NCI-H345 treated with DMSO at 0.1 percent for 48 hours (cell line): ENCODE data around the gene HNRNPF.
"Not testable (repeated sequence)": the region's sequence is repeated elsewhere in the genome, so short reads cannot be mapped to it uniquely, and the experiment has no call there.

Source experiments
- DNase-seq: peaks from one replicate; lab custom pipeline; 2025; ENCODE audit not compliant: unreplicated experiment; lab: John Stamatoyannopoulos, UW

HNRNPF gene

GRCh38 chr10:43396928-43397624 is 11.9 kb downstream of the HNRNPF start:
- DNase-seq, result peak; percentile 48

DNA sequence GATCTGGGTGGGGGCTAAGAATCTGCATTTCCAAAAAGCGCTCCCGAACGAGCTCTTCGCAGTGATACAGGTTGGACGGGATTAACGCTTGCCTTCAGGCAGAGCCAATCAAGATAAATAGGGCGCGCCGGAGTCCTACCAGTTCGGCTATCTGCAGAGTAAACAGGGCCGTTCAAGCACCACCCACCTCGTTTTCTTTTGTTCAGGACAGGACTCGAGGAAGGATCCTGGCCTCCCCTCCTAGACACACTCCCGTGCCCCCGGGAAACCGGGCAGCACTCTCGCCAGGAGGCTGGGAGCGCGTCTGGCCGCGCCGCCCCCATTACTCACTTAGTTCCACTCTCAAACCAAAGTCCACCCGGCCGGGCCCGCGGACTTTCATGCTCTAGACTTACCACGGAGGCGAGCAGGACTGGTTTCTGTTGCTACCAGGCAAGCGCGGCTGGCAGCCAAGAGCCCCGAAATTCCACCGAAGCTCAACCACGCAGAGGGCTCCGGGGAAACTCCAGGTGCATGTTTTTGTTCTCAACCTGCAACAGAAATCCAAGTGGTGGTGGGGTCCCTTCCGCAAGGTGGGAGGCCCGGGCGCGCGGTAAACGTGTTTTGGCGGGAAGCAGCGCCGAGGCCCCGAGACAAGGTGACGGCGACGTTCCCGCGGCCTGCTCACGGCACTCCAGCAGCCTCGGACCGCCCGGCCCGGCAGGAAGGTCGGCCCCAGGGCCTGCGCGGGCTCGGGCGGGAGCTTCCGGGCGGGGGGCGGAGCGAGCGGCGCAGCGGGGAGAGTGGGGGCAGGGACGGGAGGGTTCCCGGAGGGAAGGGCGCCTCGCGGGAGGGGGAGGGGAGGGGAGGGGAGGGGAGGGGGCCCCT is 12.7 kb downstream of the HNRNPF start:
- DNase-seq, result peak; percentile 13

DNA sequence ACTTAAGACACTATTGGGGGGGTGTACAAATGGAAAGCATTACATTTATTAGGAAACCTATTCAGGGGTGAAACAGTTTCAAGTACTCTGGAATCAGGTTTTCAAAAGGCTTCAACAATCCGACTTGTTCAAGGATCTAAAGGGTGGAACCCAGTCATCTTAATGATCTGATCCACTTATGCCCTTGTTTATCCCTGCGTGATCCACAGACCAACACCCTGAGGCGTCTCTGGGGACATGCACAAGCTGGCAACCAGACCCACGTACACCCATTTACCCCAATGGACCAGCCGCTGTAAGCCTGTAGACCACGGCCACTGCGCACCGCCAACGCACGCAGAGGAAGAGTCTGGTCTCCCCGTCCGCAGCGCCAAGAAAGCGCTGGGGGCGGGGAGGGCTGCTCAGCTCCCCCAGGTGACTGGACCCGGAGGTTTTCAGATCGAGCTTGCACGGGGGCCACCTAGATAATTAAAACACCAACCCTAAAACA is 13.4 kb downstream of the HNRNPF start:
- no peak for DNase-seq

- DNase-seq, result no peak
These were observed 14.1 kb downstream of the HNRNPF start for GRCh38 chr10:43394868-43395267.

- DNase-seq, result no peak
These were observed 15.2 kb downstream of the HNRNPF start for GRCh38 chr10:43393606-43394360.

GRCh38 chr10:43393186-43393585 is 15.8 kb downstream of the HNRNPF start:
- not testable (repeated sequence) for DNase-seq

DNA sequence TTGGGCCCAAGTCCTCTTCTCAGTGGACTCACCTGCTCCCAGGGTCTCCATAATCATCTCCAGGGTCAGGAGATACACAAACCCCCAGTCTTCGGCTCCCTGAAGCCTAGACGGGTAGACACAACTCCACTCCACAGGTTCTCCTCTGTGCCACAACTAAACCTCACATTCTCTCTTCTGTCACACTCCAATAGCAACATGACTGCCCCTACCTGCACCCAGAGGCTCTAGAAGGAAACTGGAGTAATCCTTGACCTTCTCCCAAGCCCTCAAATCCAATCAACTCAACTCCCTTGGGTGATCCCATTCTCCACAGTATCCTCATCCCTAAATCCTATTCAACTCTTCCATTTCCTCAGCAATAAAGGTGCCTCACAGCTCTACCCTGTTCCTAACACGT is 16.2 kb downstream of the HNRNPF start:
- DNase-seq, result no peak

DNA sequence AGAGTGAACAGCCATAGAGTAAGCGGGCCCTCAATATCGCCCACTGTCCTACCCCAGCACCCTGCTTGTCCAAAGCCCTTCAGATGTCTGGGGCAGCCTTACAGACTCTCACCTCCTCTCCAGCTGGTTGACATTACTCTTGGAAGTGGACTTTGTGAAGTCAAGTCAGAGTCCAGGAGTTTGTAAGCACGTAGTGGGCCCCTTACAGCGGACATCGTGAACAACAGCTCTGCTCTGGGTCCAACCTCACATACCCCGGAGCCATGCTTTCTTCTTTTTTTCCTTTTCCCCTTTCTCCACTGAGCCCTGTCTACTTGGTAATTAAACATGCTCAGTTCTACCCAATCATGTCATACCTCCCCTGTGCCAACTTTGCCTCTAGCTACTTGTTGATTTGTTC is 17.5 kb downstream of the HNRNPF start:
- DNase-seq, result no peak

- no peak for DNase-seq
These were observed 18.2 kb downstream of the HNRNPF start for GRCh38 chr10:43390759-43391158.

DNA sequence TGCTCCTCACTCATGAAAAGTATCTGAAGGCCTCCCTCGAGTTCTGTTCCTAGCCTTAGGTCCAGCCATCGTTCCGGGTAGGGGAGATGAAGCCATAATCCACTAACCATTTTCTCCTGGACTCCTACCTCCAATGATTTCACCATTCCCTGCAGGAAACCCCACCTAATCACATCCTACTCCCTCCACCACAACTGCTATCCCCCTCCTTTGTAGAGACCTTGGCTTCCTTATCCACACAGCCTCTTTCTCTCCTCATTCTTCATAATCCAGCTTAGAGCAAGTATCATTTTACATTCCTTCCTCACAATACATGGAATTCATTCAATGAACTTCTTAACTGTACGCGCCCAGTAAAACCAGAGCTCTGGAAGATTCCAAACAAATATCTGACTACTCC is 18.7 kb downstream of the HNRNPF start:
- no peak for DNase-seq

DNA sequence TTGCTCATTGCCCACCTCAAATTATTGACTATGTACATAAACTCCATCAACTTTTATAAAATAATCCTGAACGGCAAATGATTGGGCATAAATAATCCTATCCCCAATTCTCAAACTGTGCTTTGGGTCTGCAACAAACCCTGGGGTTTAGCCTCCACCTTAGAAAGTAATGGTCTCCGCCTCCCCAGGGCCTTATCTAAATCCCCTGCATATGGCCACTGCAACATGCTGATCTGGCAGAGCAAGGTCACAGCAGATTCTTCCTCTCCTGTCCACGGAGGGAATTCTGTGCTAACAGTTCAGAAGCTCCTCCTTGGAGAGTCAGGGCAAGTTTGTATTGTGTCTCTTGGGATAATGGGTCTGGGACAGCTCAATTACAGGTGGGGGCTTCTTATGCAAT is 19.1 kb downstream of the HNRNPF start:
- no peak for DNase-seq

DNA sequence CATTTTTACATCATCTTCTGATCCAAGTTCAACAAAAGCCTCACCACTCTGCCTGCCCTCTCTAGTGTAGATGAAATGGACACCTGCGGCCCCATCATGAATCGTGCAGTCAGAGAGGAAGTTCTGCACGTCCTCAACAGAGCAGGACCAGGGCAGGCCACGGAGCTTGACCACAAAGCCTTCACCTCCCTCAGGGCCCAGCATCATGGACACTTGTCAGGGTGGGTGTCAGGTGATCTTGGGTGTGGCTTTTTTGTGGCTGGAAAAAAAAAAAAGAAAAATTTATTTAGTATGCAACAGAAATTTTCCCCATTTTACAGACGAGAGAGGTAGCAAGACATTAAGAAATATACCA is 21.3 kb downstream of the HNRNPF start:
- no peak for DNase-seq

- DNase-seq, result no peak
These were observed 21.9 kb downstream of the HNRNPF start for GRCh38 chr10:43386981-43387677.

GRCh38 chr10:43386549-43386948 is 22.4 kb downstream of the HNRNPF start:
- DNase-seq, result no peak

GRCh38 chr10:43385412-43386004 is 23.5 kb downstream of the HNRNPF start:
- DNase-seq, result no peak

GRCh38 chr10:43384252-43385221 is 24.4 kb downstream of the HNRNPF start:
- no peak for DNase-seq

- no peak for DNase-seq
These were observed 25.6 kb downstream of the HNRNPF start for GRCh38 chr10:43383204-43383971.

DNA sequence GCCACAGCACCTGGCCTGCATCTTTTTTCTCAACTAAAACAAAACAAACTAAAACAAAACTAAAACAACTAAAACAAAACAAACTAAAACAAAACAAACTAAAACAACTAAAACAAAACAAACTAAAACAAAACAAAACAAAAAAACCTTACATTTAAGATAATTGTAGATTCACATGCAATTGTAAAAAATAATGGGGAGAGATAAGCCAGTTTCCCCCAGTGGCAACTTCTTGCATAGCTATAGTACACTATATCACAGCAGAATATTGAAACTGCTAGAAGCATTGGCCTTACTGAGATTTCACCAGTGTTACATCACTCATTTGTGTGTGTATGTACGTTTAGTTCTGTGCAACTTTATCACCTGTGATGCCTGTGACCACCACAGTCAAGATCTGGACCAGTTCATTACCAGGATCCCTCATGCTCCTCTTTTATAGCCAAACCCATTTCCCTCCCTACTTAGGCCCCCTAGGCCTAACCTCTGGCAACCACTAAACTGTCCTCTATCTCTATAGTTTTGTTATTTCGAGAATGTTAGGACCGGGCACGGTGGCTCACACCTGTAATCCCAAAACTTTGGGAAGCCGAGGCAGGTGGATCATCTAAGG is 28.3 kb downstream of the HNRNPF start:
- no peak for DNase-seq
